ENCODE measurements around the gene SNTG2.

The SNTG2 gene

DNA sequence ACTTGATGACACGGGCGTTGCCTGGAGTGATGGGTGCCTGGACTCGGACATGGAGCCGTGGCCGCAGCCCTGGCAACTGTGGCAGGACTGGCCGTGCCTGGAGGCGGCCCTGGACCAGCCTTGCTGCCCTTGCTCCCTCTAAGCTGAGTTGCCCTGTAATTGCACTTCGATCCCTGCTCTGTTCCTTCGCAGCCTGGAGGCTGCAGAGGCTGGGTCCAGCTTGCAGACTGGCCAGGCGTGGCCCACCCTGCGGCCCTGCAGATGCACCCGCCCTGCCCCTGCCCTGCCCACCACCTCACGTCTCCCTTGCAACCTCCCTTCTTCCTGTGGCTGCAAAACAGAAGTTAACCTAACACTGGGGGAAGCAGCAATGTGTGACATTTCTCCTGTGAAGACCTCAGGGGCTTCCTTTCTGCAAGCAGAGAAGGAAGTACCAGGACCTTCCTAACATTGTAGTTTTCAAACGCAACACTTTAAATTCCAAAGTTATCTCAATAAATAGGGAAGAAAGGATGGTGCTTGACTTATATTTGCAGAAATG, 288.0 kb downstream of the SNTG2 start:
- peaks cover 7% of the 10 kb centered on the region for H3K4me1 ChIP-seq (ENCODE audit: insufficient read depth, low read length, poor library complexity, severe bottlenecking)
- no peak for TF ChIP-seq EZH2phosphoT487 (IDR thresholded peaks at IDR 0.05; ENCODE audit: borderline replicate concordance)
- TF ChIP-seq, protein P1, sequence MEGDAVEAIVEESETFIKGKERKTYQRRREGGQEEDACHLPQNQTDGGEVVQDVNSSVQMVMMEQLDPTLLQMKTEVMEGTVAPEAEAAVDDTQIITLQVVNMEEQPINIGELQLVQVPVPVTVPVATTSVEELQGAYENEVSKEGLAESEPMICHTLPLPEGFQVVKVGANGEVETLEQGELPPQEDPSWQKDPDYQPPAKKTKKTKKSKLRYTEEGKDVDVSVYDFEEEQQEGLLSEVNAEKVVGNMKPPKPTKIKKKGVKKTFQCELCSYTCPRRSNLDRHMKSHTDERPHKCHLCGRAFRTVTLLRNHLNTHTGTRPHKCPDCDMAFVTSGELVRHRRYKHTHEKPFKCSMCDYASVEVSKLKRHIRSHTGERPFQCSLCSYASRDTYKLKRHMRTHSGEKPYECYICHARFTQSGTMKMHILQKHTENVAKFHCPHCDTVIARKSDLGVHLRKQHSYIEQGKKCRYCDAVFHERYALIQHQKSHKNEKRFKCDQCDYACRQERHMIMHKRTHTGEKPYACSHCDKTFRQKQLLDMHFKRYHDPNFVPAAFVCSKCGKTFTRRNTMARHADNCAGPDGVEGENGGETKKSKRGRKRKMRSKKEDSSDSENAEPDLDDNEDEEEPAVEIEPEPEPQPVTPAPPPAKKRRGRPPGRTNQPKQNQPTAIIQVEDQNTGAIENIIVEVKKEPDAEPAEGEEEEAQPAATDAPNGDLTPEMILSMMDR (conservative IDR thresholded peaks at IDR 0.05; ENCODE audit: low read length), result no peak
- H4K20me1 ChIP-seq (ENCODE audit: insufficient read depth, low read length, poor library complexity, severe bottlenecking), result no peaks in the 10 kb centered on the region
- H3K4me3 ChIP-seq (ENCODE audit: low read length, poor library complexity, severe bottlenecking), result no peak overlapping the region
- H3K79me2 ChIP-seq (ENCODE audit: insufficient read depth, low read length), result no peaks in the 10 kb centered on the region
- H3K36me3 ChIP-seq (ENCODE audit: insufficient read depth, low read length), result no peaks in the 10 kb centered on the region
- no peak overlapping the region for H3K4me2 ChIP-seq (ENCODE audit: low read depth, low read length, poor library complexity, severe bottlenecking)
- H3K9ac ChIP-seq (ENCODE audit: low read depth, low read length, poor library complexity, severe bottlenecking), result no peak overlapping the region
- H2AFZ ChIP-seq (ENCODE audit: low read length), result peak overlapping the region; percentile 63
- no peaks in the 10 kb centered on the region for H3K9me3 ChIP-seq (ENCODE audit: insufficient read depth, low read depth, low read length)
- H3K27me3 ChIP-seq (ENCODE audit: insufficient read depth, low read length, poor library complexity, severe bottlenecking), result no peaks in the 10 kb centered on the region
- H3F3A ChIP-seq (ENCODE audit: low read depth), result no peaks in the 10 kb centered on the region
- no peaks in the 10 kb centered on the region for H3K9me2 ChIP-seq (replicated peaks; ENCODE audit: low read depth, low read length)

DNA sequence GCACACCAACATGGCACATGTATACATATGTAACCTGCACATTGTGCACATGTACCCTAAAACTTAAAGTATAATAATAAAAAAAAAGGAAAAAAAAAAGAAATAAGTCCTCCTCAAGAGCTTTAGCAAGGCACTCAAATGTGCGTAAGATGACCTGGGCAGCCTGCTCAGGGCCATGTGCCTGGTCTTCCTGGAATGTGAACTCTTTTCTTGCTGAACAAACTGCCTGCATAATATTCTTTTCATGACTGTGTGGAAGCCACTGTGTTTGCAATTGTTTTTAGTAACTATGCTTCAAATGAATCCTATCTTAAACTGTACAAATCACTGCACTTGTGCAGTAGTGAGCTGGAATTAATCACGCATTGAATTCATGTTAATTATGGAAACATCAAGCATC, 294.5 kb downstream of the SNTG2 start:
- Histone ChIP-seq H3K36me3 (ENCODE audit: insufficient read depth, low read length) (no peaks in the 10 kb centered on the region), H3K4me3 (ENCODE audit: low read length, poor library complexity, severe bottlenecking) (no peak overlapping the region), H3K27me3 (ENCODE audit: insufficient read depth, low read length, poor library complexity, severe bottlenecking) (no peaks in the 10 kb centered on the region), H2AFZ (ENCODE audit: low read length) (no peak overlapping the region), H3K9me2 (replicated peaks; ENCODE audit: low read depth, low read length) (no peaks in the 10 kb centered on the region), H3K4me2 (ENCODE audit: low read depth, low read length, poor library complexity, severe bottlenecking) (no peak overlapping the region), H3K9ac (ENCODE audit: low read depth, low read length, poor library complexity, severe bottlenecking) (no peak overlapping the region), H3K9me3 (ENCODE audit: insufficient read depth, low read depth, low read length) (no peaks in the 10 kb centered on the region), H3K79me2 (ENCODE audit: insufficient read depth, low read length) (no peaks in the 10 kb centered on the region), H3F3A (ENCODE audit: low read depth) (no peaks in the 10 kb centered on the region), H4K20me1 (ENCODE audit: insufficient read depth, low read length, poor library complexity, severe bottlenecking) (no peaks in the 10 kb centered on the region), H3K4me1 (ENCODE audit: insufficient read depth, low read length, poor library complexity, severe bottlenecking) (peaks cover 4% of the 10 kb centered on the region)
- TF ChIP-seq, protein P1 (conservative IDR thresholded peaks at IDR 0.05; ENCODE audit: low read length), result no peak
- TF ChIP-seq EZH2phosphoT487 (IDR thresholded peaks at IDR 0.05; ENCODE audit: borderline replicate concordance), result no peak

DNA sequence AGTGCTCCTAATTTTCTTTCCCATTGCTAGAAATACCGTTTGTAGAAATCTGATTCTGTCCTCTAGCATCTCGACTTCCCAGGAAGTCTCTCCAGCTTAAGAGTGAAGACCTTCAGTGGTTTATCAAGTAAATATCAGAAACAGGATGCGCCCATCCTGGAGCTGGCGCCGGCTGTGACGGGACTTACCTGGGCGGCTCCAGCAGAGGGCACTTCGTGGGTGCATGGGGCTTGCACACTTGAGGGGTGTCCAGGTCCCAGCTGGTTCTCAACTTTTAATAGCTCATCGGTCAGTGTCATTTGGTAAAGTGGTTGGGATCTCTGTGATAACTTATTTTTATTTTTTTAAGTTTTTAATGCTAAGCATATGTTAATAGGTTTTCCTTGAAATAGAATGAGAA, 295.6 kb downstream of the SNTG2 start:
- H3F3A ChIP-seq (ENCODE audit: low read depth), result no peaks in the 10 kb centered on the region
- H3K27me3 ChIP-seq (ENCODE audit: insufficient read depth, low read length, poor library complexity, severe bottlenecking), result no peaks in the 10 kb centered on the region
- no peaks in the 10 kb centered on the region for H3K9me2 ChIP-seq (replicated peaks; ENCODE audit: low read depth, low read length)
- no peaks in the 10 kb centered on the region for H3K9me3 ChIP-seq (ENCODE audit: insufficient read depth, low read depth, low read length)
- TF ChIP-seq, protein P1 (conservative IDR thresholded peaks at IDR 0.05; ENCODE audit: low read length), result peak; percentile 41
- no peak for TF ChIP-seq EZH2phosphoT487 (IDR thresholded peaks at IDR 0.05; ENCODE audit: borderline replicate concordance)
- peaks cover 4% of the 10 kb centered on the region for H3K4me1 ChIP-seq (ENCODE audit: insufficient read depth, low read length, poor library complexity, severe bottlenecking)
- H3K36me3 ChIP-seq (ENCODE audit: insufficient read depth, low read length), result no peaks in the 10 kb centered on the region
- no peak overlapping the region for H3K4me3 ChIP-seq (ENCODE audit: low read length, poor library complexity, severe bottlenecking)
- H2AFZ ChIP-seq (ENCODE audit: low read length), result no peak overlapping the region
- H3K9ac ChIP-seq (ENCODE audit: low read depth, low read length, poor library complexity, severe bottlenecking), result no peak overlapping the region
- H4K20me1 ChIP-seq (ENCODE audit: insufficient read depth, low read length, poor library complexity, severe bottlenecking), result no peaks in the 10 kb centered on the region
- no peaks in the 10 kb centered on the region for H3K79me2 ChIP-seq (ENCODE audit: insufficient read depth, low read length)
- H3K4me2 ChIP-seq (ENCODE audit: low read depth, low read length, poor library complexity, severe bottlenecking), result no peak overlapping the region
